ENCODE measurements around the gene ZNF423. TPM values are rescaled to one million over a fixed set of nuclear protein-coding genes. Genes with fewer than 3 reads are reported as not detected.

ZNF423 gene
- total RNA-seq, 1 donor from 2014 or later, result 16.7 TPM

- Histone ChIP-seq H3K4me1 (ENCODE audit: control insufficient read depth in 3 of 3, insufficient read depth in 3 of 3, low read length in 3 of 3) (peaks cover 46 to 69% (median 55%) of the 10 kb centered on the region in 3 donors), H3K27ac (ENCODE audit: low read depth, low read length) (no peak overlapping the region), H3K27me3 (ENCODE audit: control insufficient read depth in 3 of 3, insufficient read depth in 3 of 3, low read length in 3 of 3) (no peaks in the 10 kb centered on the region), H3K9ac (ENCODE audit: low read depth in 1 of 3, low read length in 3 of 3) (peak overlapping the region in 1 of 3 donors; percentile 28), H3K9me3 (ENCODE audit: control insufficient read depth in 3 of 3, low read length in 3 of 3) (no peaks in the 10 kb centered on the region), H3K36me3 (ENCODE audit: control insufficient read depth in 3 of 3, insufficient read depth in 3 of 3, low read length in 3 of 3) (peaks cover 0 to 3% (median 2%) of the 10 kb centered on the region in 3 donors), H3K4me3 (ENCODE audit: low read length in 3 of 3) (no peak overlapping the region)
These were observed 6.7 kb downstream of the ZNF423 start for GRCh38 chr16:49849037-49849753.

GRCh38 chr16:49848530-49848929 is 7.4 kb downstream of the ZNF423 start:
- Histone ChIP-seq H3K9me3 (ENCODE audit: control insufficient read depth in 3 of 3, low read length in 3 of 3) (no peaks in the 10 kb centered on the region), H3K4me3 (ENCODE audit: low read length in 3 of 3) (no peak overlapping the region), H3K27ac (ENCODE audit: low read depth, low read length) (no peak overlapping the region), H3K36me3 (ENCODE audit: control insufficient read depth in 3 of 3, insufficient read depth in 3 of 3, low read length in 3 of 3) (peaks cover 0 to 3% (median 2%) of the 10 kb centered on the region in 3 donors), H3K4me1 (ENCODE audit: control insufficient read depth in 3 of 3, insufficient read depth in 3 of 3, low read length in 3 of 3) (peaks cover 41 to 65% (median 55%) of the 10 kb centered on the region in 3 donors), H3K9ac (ENCODE audit: low read depth in 1 of 3, low read length in 3 of 3) (peak overlapping the region in 1 of 3 donors; percentile 17), H3K27me3 (ENCODE audit: control insufficient read depth in 3 of 3, insufficient read depth in 3 of 3, low read length in 3 of 3) (no peaks in the 10 kb centered on the region)

GRCh38 chr16:49846800-49847199 is 9.1 kb downstream of the ZNF423 start:
- Histone ChIP-seq H3K9ac (ENCODE audit: low read depth in 1 of 3, low read length in 3 of 3) (peak overlapping the region in 1 of 3 donors; percentile 8), H3K4me3 (ENCODE audit: low read length in 3 of 3) (no peak overlapping the region), H3K9me3 (ENCODE audit: control insufficient read depth in 3 of 3, low read length in 3 of 3) (no peaks in the 10 kb centered on the region), H3K36me3 (ENCODE audit: control insufficient read depth in 3 of 3, insufficient read depth in 3 of 3, low read length in 3 of 3) (peaks cover 0 to 3% (median 2%) of the 10 kb centered on the region in 3 donors), H3K4me1 (ENCODE audit: control insufficient read depth in 3 of 3, insufficient read depth in 3 of 3, low read length in 3 of 3) (peaks cover 35 to 65% (median 52%) of the 10 kb centered on the region in 3 donors), H3K27ac (ENCODE audit: low read depth, low read length) (no peak overlapping the region), H3K27me3 (ENCODE audit: control insufficient read depth in 3 of 3, insufficient read depth in 3 of 3, low read length in 3 of 3) (no peaks in the 10 kb centered on the region)

- H3K4me3 ChIP-seq (ENCODE audit: low read length in 3 of 3), result no peak overlapping the region
- H3K27me3 ChIP-seq (ENCODE audit: control insufficient read depth in 3 of 3, insufficient read depth in 3 of 3, low read length in 3 of 3), result no peaks in the 10 kb centered on the region
- H3K36me3 ChIP-seq (ENCODE audit: control insufficient read depth in 3 of 3, insufficient read depth in 3 of 3, low read length in 3 of 3), result peaks cover 0 to 3% (median 2%) of the 10 kb centered on the region in 3 donors
- peaks cover 29 to 63% (median 44%) of the 10 kb centered on the region in 3 donors for H3K4me1 ChIP-seq (ENCODE audit: control insufficient read depth in 3 of 3, insufficient read depth in 3 of 3, low read length in 3 of 3)
- no peak overlapping the region for H3K27ac ChIP-seq (ENCODE audit: low read depth, low read length)
- H3K9me3 ChIP-seq (ENCODE audit: control insufficient read depth in 3 of 3, low read length in 3 of 3), result no peaks in the 10 kb centered on the region
- H3K9ac ChIP-seq (ENCODE audit: low read depth in 1 of 3, low read length in 3 of 3), result peak overlapping the region in 1 of 3 donors; percentile 3
These were observed 11.6 kb downstream of the ZNF423 start for GRCh38 chr16:49844359-49844758.

GRCh38 chr16:49843758-49844157 is 12.2 kb downstream of the ZNF423 start:
- H3K9ac ChIP-seq (ENCODE audit: low read depth in 1 of 3, low read length in 3 of 3), result no peak overlapping the region
- H3K36me3 ChIP-seq (ENCODE audit: control insufficient read depth in 3 of 3, insufficient read depth in 3 of 3, low read length in 3 of 3), result peaks cover 0 to 3% (median 2%) of the 10 kb centered on the region in 3 donors
- no peaks in the 10 kb centered on the region for H3K9me3 ChIP-seq (ENCODE audit: control insufficient read depth in 3 of 3, low read length in 3 of 3)
- H3K27ac ChIP-seq (ENCODE audit: low read depth, low read length), result peak overlapping the region; percentile 10
- no peaks in the 10 kb centered on the region for H3K27me3 ChIP-seq (ENCODE audit: control insufficient read depth in 3 of 3, insufficient read depth in 3 of 3, low read length in 3 of 3)
- H3K4me1 ChIP-seq (ENCODE audit: control insufficient read depth in 3 of 3, insufficient read depth in 3 of 3, low read length in 3 of 3), result peaks cover 33 to 62% (median 48%) of the 10 kb centered on the region in 3 donors
- no peak overlapping the region for H3K4me3 ChIP-seq (ENCODE audit: low read length in 3 of 3)

GRCh38 chr16:49842972-49843371 is 12.9 kb downstream of the ZNF423 start:
- no peak overlapping the region for H3K9ac ChIP-seq (ENCODE audit: low read depth in 1 of 3, low read length in 3 of 3)
- H3K27ac ChIP-seq (ENCODE audit: low read depth, low read length), result no peak overlapping the region
- H3K27me3 ChIP-seq (ENCODE audit: control insufficient read depth in 3 of 3, insufficient read depth in 3 of 3, low read length in 3 of 3), result no peaks in the 10 kb centered on the region
- no peak overlapping the region for H3K4me3 ChIP-seq (ENCODE audit: low read length in 3 of 3)
- H3K36me3 ChIP-seq (ENCODE audit: control insufficient read depth in 3 of 3, insufficient read depth in 3 of 3, low read length in 3 of 3), result peaks cover 0 to 3% (median 2%) of the 10 kb centered on the region in 3 donors
- H3K9me3 ChIP-seq (ENCODE audit: control insufficient read depth in 3 of 3, low read length in 3 of 3), result no peaks in the 10 kb centered on the region
- peaks cover 33 to 64% (median 47%) of the 10 kb centered on the region in 3 donors for H3K4me1 ChIP-seq (ENCODE audit: control insufficient read depth in 3 of 3, insufficient read depth in 3 of 3, low read length in 3 of 3)

GRCh38 chr16:49839017-49839825 is 16.7 kb downstream of the ZNF423 start:
- Histone ChIP-seq H3K36me3 (ENCODE audit: control insufficient read depth in 3 of 3, insufficient read depth in 3 of 3, low read length in 3 of 3) (no peaks in the 10 kb centered on the region), H3K27ac (ENCODE audit: low read depth, low read length) (peak overlapping the region; percentile 47), H3K9ac (ENCODE audit: low read depth in 1 of 3, low read length in 3 of 3) (peak overlapping the region in 2 of 3 donors; percentile 33 to 38), H3K4me1 (ENCODE audit: control insufficient read depth in 3 of 3, insufficient read depth in 3 of 3, low read length in 3 of 3) (peaks cover 64 to 80% (median 77%) of the 10 kb centered on the region in 3 donors), H3K4me3 (ENCODE audit: low read length in 3 of 3) (peak overlapping the region in 1 of 3 donors; percentile 29), H3K9me3 (ENCODE audit: control insufficient read depth in 3 of 3, low read length in 3 of 3) (no peaks in the 10 kb centered on the region), H3K27me3 (ENCODE audit: control insufficient read depth in 3 of 3, insufficient read depth in 3 of 3, low read length in 3 of 3) (no peaks in the 10 kb centered on the region)

- Histone ChIP-seq H3K36me3 (ENCODE audit: control insufficient read depth in 3 of 3, insufficient read depth in 3 of 3, low read length in 3 of 3) (no peaks in the 10 kb centered on the region), H3K9ac (ENCODE audit: low read depth in 1 of 3, low read length in 3 of 3) (peak overlapping the region in 1 of 3 donors; percentile 45), H3K4me1 (ENCODE audit: control insufficient read depth in 3 of 3, insufficient read depth in 3 of 3, low read length in 3 of 3) (peaks cover 70 to 84% (median 78%) of the 10 kb centered on the region in 3 donors), H3K27me3 (ENCODE audit: control insufficient read depth in 3 of 3, insufficient read depth in 3 of 3, low read length in 3 of 3) (no peaks in the 10 kb centered on the region), H3K27ac (ENCODE audit: low read depth, low read length) (peak overlapping the region; percentile 38), H3K4me3 (ENCODE audit: low read length in 3 of 3) (no peak overlapping the region), H3K9me3 (ENCODE audit: control insufficient read depth in 3 of 3, low read length in 3 of 3) (no peaks in the 10 kb centered on the region)
These were observed 17.4 kb downstream of the ZNF423 start for GRCh38 chr16:49838441-49839016.

GRCh38 chr16:49837688-49838410 is 18.1 kb downstream of the ZNF423 start:
- Histone ChIP-seq H3K4me3 (ENCODE audit: low read length in 3 of 3) (no peak overlapping the region), H3K4me1 (ENCODE audit: control insufficient read depth in 3 of 3, insufficient read depth in 3 of 3, low read length in 3 of 3) (peaks cover 70 to 85% (median 79%) of the 10 kb centered on the region in 3 donors)

More at GRCh38 chr16:49837688-49838410, 18.1 kb downstream of the ZNF423 start:
- no peaks in the 10 kb centered on the region for H3K9me3 ChIP-seq (ENCODE audit: control insufficient read depth in 3 of 3, low read length in 3 of 3)
- no peaks in the 10 kb centered on the region for H3K36me3 ChIP-seq (ENCODE audit: control insufficient read depth in 3 of 3, insufficient read depth in 3 of 3, low read length in 3 of 3)
- no peaks in the 10 kb centered on the region for H3K27me3 ChIP-seq (ENCODE audit: control insufficient read depth in 3 of 3, insufficient read depth in 3 of 3, low read length in 3 of 3)
- H3K27ac ChIP-seq (ENCODE audit: low read depth, low read length), result peak overlapping the region; percentile 92
- peak overlapping the region in 1 of 3 donors; percentile 50 for H3K9ac ChIP-seq (ENCODE audit: low read depth in 1 of 3, low read length in 3 of 3)
